Astrocyte (in vitro differentiated cells and primary cell): ENCODE measurements around the gene PGM2L1.

Experiments
- EZH2 ChIP-seq: IDR thresholded peaks from 2 replicates; pipeline ENCODE4 v1.6.1; 2012; ENCODE audit warnings: mild to moderate bottlenecking, low read length, inconsistent platforms; ENCODE audit not compliant: insufficient read depth
- TF ChIP-seq, protein P1 (sequence below): IDR thresholded peaks from 2 replicates; pipeline ENCODE4 v1.5.1; 2011; ENCODE audit warnings: low read depth, mild to moderate bottlenecking, inconsistent platforms, low read length, moderate library complexity; ENCODE audit not compliant: insufficient read depth

DNA sequence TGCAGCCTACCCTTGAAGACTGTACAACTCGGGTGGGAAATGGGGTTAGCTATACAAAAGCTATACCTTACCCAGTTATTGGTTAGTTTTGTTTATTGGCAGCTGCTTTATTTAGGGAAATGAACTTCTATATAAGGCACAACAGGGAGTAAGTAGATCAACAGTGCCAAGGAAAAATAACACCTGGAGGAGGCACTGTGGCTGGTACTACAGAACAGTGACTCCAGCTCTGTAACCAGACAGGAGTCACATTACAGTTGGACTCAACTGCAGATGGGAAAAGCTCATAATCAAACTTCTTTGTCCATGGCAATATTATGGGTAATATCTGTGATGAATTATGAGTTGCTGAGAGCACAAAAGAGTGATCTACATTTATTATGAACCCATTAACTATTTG, 100.7 kb downstream of the PGM2L1 start:
- TF ChIP-seq, protein P1, sequence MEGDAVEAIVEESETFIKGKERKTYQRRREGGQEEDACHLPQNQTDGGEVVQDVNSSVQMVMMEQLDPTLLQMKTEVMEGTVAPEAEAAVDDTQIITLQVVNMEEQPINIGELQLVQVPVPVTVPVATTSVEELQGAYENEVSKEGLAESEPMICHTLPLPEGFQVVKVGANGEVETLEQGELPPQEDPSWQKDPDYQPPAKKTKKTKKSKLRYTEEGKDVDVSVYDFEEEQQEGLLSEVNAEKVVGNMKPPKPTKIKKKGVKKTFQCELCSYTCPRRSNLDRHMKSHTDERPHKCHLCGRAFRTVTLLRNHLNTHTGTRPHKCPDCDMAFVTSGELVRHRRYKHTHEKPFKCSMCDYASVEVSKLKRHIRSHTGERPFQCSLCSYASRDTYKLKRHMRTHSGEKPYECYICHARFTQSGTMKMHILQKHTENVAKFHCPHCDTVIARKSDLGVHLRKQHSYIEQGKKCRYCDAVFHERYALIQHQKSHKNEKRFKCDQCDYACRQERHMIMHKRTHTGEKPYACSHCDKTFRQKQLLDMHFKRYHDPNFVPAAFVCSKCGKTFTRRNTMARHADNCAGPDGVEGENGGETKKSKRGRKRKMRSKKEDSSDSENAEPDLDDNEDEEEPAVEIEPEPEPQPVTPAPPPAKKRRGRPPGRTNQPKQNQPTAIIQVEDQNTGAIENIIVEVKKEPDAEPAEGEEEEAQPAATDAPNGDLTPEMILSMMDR = no peak
- TF ChIP-seq EZH2 = no peak
